H1 (cell line): ENCODE results near the gene KDM1A. TPM values are rescaled to one million over a fixed set of nuclear protein-coding genes. Genes with fewer than 3 reads are reported as not detected.

Source experiments
- GTF2F1 ChIP-seq: IDR thresholded peaks from 2 replicates; pipeline ENCODE4 v1.6.1; 2012; ENCODE audit warnings: low read depth, low read length, improper control_type of control experiment, borderline replicate concordance
- polyA plus RNA-seq, 7 experiments: library from polyadenylated mRNA; depleted of rRNA in 3 of 7; stranded (reverse) in 5 of 7; unstranded in 2 of 7; fragments of >200 nt in 5 of 7; fragments of 200-250 nt in 2 of 7; gene quantifications; 1 replicate in 5 of 7; 2 replicates in 1 of 7; 4 replicates in 1 of 7; pipeline versions ENCODE4 v1.2.1 to v1.2.3, GENCODE V29; 2011 to 2013; ENCODE audit warnings: missing spikeins in 2 of 7, mixed read lengths in 2 of 7
- total RNA-seq: library from RNA; stranded (reverse); fragmentation: NEBNext Ultra II Directional; extraction: Animal tissue kit (Norgen Biotek cat#: 25700); gene quantifications from 2 replicates; pipeline ENCODE4 v1.2.1, GENCODE V29; 2021
- TF ChIP-seq, protein P1 (sequence below): fragments of 300-600 bp; sonication (generic); IDR thresholded peaks from 2 replicates; pipeline ENCODE4 v1.7.1; 2012; ENCODE audit warnings: low read length, moderate library complexity, mild to moderate bottlenecking, inconsistent platforms; ENCODE audit not compliant: insufficient replicate concordance

The KDM1A gene
- total and polyA plus RNA-seq, 2 of the 8 experiments (the other 6 are each of a cell fraction or from before 2014, with no cell fraction given), result 216 to 275 TPM

DNA sequence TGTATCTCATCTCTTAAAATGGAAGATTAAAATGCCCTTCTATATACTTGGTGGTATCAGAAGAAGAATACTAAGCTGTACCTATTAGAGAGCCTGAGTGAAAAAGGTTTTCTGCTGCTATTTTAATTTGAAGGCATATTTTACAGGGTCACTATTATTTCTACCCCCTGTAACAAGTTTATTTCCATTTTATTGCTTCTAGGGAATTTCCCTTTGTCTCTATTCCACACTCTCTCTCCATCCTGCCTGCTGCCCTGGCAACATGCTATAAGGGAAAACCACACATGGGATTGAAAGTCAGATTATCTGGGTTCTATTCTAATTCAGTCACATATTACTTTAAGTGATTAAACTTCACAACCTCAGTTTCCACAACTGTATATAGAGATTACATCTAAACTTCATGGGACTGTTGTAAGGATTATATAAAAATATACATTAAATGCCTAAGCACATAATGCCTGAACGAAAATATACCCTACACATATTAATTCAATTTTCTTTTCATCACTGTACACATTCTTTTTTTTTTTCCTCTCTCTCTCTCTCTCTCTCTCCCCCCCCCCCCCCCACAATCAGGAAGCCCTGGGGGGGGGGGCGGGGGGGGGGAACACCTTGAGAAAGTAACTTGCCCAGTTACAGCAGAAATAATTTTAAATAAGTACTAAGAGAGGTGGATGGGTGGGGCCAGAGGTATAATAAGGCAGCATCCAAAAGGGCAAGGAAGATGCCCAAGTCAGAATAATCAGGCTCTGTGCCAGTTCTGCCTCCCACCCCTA is 97.8 kb downstream of the KDM1A start (continued):
- TF ChIP-seq, protein P1, sequence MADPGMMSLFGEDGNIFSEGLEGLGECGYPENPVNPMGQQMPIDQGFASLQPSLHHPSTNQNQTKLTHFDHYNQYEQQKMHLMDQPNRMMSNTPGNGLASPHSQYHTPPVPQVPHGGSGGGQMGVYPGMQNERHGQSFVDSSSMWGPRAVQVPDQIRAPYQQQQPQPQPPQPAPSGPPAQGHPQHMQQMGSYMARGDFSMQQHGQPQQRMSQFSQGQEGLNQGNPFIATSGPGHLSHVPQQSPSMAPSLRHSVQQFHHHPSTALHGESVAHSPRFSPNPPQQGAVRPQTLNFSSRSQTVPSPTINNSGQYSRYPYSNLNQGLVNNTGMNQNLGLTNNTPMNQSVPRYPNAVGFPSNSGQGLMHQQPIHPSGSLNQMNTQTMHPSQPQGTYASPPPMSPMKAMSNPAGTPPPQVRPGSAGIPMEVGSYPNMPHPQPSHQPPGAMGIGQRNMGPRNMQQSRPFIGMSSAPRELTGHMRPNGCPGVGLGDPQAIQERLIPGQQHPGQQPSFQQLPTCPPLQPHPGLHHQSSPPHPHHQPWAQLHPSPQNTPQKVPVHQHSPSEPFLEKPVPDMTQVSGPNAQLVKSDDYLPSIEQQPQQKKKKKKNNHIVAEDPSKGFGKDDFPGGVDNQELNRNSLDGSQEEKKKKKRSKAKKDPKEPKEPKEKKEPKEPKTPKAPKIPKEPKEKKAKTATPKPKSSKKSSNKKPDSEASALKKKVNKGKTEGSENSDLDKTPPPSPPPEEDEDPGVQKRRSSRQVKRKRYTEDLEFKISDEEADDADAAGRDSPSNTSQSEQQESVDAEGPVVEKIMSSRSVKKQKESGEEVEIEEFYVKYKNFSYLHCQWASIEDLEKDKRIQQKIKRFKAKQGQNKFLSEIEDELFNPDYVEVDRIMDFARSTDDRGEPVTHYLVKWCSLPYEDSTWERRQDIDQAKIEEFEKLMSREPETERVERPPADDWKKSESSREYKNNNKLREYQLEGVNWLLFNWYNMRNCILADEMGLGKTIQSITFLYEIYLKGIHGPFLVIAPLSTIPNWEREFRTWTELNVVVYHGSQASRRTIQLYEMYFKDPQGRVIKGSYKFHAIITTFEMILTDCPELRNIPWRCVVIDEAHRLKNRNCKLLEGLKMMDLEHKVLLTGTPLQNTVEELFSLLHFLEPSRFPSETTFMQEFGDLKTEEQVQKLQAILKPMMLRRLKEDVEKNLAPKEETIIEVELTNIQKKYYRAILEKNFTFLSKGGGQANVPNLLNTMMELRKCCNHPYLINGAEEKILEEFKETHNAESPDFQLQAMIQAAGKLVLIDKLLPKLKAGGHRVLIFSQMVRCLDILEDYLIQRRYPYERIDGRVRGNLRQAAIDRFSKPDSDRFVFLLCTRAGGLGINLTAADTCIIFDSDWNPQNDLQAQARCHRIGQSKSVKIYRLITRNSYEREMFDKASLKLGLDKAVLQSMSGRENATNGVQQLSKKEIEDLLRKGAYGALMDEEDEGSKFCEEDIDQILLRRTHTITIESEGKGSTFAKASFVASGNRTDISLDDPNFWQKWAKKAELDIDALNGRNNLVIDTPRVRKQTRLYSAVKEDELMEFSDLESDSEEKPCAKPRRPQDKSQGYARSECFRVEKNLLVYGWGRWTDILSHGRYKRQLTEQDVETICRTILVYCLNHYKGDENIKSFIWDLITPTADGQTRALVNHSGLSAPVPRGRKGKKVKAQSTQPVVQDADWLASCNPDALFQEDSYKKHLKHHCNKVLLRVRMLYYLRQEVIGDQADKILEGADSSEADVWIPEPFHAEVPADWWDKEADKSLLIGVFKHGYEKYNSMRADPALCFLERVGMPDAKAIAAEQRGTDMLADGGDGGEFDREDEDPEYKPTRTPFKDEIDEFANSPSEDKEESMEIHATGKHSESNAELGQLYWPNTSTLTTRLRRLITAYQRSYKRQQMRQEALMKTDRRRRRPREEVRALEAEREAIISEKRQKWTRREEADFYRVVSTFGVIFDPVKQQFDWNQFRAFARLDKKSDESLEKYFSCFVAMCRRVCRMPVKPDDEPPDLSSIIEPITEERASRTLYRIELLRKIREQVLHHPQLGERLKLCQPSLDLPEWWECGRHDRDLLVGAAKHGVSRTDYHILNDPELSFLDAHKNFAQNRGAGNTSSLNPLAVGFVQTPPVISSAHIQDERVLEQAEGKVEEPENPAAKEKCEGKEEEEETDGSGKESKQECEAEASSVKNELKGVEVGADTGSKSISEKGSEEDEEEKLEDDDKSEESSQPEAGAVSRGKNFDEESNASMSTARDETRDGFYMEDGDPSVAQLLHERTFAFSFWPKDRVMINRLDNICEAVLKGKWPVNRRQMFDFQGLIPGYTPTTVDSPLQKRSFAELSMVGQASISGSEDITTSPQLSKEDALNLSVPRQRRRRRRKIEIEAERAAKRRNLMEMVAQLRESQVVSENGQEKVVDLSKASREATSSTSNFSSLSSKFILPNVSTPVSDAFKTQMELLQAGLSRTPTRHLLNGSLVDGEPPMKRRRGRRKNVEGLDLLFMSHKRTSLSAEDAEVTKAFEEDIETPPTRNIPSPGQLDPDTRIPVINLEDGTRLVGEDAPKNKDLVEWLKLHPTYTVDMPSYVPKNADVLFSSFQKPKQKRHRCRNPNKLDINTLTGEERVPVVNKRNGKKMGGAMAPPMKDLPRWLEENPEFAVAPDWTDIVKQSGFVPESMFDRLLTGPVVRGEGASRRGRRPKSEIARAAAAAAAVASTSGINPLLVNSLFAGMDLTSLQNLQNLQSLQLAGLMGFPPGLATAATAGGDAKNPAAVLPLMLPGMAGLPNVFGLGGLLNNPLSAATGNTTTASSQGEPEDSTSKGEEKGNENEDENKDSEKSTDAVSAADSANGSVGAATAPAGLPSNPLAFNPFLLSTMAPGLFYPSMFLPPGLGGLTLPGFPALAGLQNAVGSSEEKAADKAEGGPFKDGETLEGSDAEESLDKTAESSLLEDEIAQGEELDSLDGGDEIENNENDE, result no peak
- no peak for TF ChIP-seq GTF2F1
